ENCODE data around the gene PPP1R36. TPM values are rescaled to one million over a fixed set of nuclear protein-coding genes. Genes with fewer than 3 reads are reported as not detected.

PPP1R36 gene
- total RNA-seq, 3 donors from 2014 or later = 1.8 to 10.4 (median 7.6) TPM

GRCh38 chr14:64584190-64584589 is 34.4 kb downstream of the PPP1R36 start:
- Histone ChIP-seq H3K36me3 (ENCODE audit: low read depth) (no peaks in the 10 kb centered on the region), H3K4me1 (ENCODE audit: low read depth) (no peaks in the 10 kb centered on the region), H3K4me3 (no peak overlapping the region), H3K9me3 (no peaks in the 10 kb centered on the region)
- intact Hi-C loops (cut with DNase I, micrococcal nuclease) = no loop called here
- no peak for ATAC-seq
- no peak for TF ChIP-seq CTCF (IDR thresholded peaks at IDR 0.05)
- DNase-seq = no peak

GRCh38 chr14:64591809-64592208 is 42.0 kb downstream of the PPP1R36 start:
- intact Hi-C loops (cut with DNase I, micrococcal nuclease) = no loop called here
- no peak for DNase-seq
- Histone ChIP-seq H3K36me3 (ENCODE audit: low read depth) (no peaks in the 10 kb centered on the region), H3K4me1 (ENCODE audit: low read depth) (no peaks in the 10 kb centered on the region), H3K9me3 (no peaks in the 10 kb centered on the region), H3K4me3 (no peak overlapping the region)
- no peak for ATAC-seq
- TF ChIP-seq CTCF (IDR thresholded peaks at IDR 0.05) = no peak

- intact Hi-C loops (cut with DNase I, micrococcal nuclease) = no loop called here
- Histone ChIP-seq H3K9me3 (no peaks in the 10 kb centered on the region), H3K4me3 (no peak overlapping the region), H3K4me1 (ENCODE audit: low read depth) (no peaks in the 10 kb centered on the region), H3K36me3 (ENCODE audit: low read depth) (no peaks in the 10 kb centered on the region)
- DNase-seq = no peak
- no peak for ATAC-seq
- TF ChIP-seq CTCF (IDR thresholded peaks at IDR 0.05) = no peak
These were observed 44.7 kb downstream of the PPP1R36 start for GRCh38 chr14:64594438-64594837.

GRCh38 chr14:64598404-64598803 is 48.6 kb downstream of the PPP1R36 start:
- no peak for TF ChIP-seq CTCF (IDR thresholded peaks at IDR 0.05)
- intact Hi-C loops (cut with DNase I, micrococcal nuclease) = no loop called here
- no peaks in the 10 kb centered on the region for H3K4me1 ChIP-seq (ENCODE audit: low read depth)
- H3K9me3 ChIP-seq = no peaks in the 10 kb centered on the region
- no peak overlapping the region for H3K4me3 ChIP-seq
- no peak for DNase-seq
- no peaks in the 10 kb centered on the region for H3K36me3 ChIP-seq (ENCODE audit: low read depth)
- no peak for ATAC-seq

GRCh38 chr14:64601571-64601970 is 51.8 kb downstream of the PPP1R36 start:
- H3K36me3 ChIP-seq (ENCODE audit: low read depth) = no peaks in the 10 kb centered on the region
- H3K4me3 ChIP-seq = no peak overlapping the region
- TF ChIP-seq CTCF (IDR thresholded peaks at IDR 0.05) = no peak
- DNase-seq (no peak), ATAC-seq (no peak)
- H3K4me1 ChIP-seq (ENCODE audit: low read depth) = no peaks in the 10 kb centered on the region
- no peaks in the 10 kb centered on the region for H3K9me3 ChIP-seq
- intact Hi-C loops (cut with DNase I, micrococcal nuclease) = no loop called here

GRCh38 chr14:64602826-64603225 is 53.1 kb downstream of the PPP1R36 start:
- no peaks in the 10 kb centered on the region for H3K9me3 ChIP-seq
- ATAC-seq = peak; percentile 28
- DNase-seq = no peak
- H3K4me1 ChIP-seq (ENCODE audit: low read depth) = no peaks in the 10 kb centered on the region
- TF ChIP-seq CTCF (IDR thresholded peaks at IDR 0.05) = no peak
- intact Hi-C loops (cut with DNase I, micrococcal nuclease) = no loop called here
- no peaks in the 10 kb centered on the region for H3K36me3 ChIP-seq (ENCODE audit: low read depth)
- no peak overlapping the region for H3K4me3 ChIP-seq
